DND-41 (cell line): ENCODE results near the gene PRRX2.
A peak's percentile ranks its signal among the peaks of the same experiment; 100 is the strongest.

ENCODE experiments used
- EZH2 ChIP-seq: IDR thresholded peaks from 3 replicates; pipeline ENCODE4 v1.6.1; 2012; ENCODE audit warnings: borderline replicate concordance, low read depth, mild to moderate bottlenecking, moderate library complexity, low read length, inconsistent platforms; ENCODE audit not compliant: severe bottlenecking
- TF ChIP-seq, protein P1 (sequence below): IDR thresholded peaks from 2 replicates; pipeline ENCODE4 v1.5.1; 2012; ENCODE audit warnings: borderline replicate concordance, low read length, moderate library complexity, mild to moderate bottlenecking; ENCODE audit not compliant: poor library complexity, severe bottlenecking; ENCODE audit errors: extremely low read depth

DNA sequence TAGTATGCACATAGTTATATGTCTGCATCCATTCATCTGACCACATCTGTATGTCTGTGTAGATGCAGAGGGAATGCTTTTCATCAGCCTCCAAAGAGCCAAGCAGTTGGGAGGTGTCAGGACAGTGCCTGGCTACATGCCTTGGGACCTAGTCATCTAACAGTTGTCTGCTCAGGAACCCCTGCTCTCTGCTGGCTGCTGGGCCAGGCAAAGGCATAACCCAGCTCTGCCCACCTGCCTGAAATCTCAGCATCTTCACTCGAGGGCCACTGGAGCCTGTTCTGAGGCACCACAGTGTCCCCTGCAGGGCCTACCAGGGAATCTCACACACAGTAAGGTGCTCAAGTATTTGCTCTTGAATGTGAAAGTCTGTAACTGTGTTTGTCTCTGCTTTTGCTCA, 48.3 kb upstream of the PRRX2 start:
- TF ChIP-seq, protein P1, sequence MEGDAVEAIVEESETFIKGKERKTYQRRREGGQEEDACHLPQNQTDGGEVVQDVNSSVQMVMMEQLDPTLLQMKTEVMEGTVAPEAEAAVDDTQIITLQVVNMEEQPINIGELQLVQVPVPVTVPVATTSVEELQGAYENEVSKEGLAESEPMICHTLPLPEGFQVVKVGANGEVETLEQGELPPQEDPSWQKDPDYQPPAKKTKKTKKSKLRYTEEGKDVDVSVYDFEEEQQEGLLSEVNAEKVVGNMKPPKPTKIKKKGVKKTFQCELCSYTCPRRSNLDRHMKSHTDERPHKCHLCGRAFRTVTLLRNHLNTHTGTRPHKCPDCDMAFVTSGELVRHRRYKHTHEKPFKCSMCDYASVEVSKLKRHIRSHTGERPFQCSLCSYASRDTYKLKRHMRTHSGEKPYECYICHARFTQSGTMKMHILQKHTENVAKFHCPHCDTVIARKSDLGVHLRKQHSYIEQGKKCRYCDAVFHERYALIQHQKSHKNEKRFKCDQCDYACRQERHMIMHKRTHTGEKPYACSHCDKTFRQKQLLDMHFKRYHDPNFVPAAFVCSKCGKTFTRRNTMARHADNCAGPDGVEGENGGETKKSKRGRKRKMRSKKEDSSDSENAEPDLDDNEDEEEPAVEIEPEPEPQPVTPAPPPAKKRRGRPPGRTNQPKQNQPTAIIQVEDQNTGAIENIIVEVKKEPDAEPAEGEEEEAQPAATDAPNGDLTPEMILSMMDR: peak; percentile 52
- TF ChIP-seq EZH2: no peak
